ENCODE measurements around the gene ARPC5.

Gene ARPC5

GRCh38 chr1:183586455-183586854 lies 49.1 kb downstream of the ARPC5 start:
- no peak for DNase-seq (ENCODE audit: low read depth, low spot score)

DNA sequence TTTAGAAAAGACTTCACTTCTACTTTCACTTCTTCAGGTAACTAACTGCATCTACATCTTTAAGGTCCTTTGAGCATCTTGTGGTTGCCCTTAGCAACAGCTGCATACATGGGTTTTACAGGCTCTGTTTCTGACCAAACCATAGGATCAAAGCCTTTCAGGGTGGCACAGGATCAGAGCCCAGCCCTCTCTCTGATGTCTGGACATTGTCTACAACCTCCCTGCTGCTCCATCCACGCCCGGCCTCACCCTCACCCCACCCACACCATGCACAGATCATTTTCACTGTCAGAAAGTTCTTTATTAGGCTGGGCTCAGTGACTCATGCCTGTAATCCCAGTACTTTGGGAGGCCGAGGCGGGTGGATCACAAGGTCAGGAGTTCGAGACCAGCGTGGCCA lies 50.5 kb downstream of the ARPC5 start:
- DNase-seq (ENCODE audit: low read depth, low spot score), result no peak

DNA sequence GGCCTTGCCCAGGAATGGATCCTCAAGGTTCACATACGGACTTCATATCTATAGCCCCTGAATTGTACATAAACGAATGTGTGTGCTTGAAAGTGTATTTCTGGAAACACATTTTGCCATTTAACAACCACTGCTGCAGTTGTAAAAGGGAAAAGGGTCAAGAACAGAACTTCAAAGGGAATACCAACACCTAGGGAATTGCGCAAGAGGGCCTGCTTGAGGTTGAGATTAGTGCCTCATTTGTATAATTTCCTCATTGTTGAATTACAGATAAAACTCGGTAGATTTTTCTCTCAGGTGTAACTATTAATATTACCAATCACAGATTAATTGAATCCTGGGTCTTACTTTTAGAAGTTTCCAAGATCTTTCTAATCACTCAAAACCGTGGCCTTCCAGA lies 51.4 kb downstream of the ARPC5 start:
- DNase-seq (ENCODE audit: low read depth, low spot score), result no peak

- DNase-seq (ENCODE audit: low read depth, low spot score), result no peak
Measured at GRCh38 chr1:183583466-183583865, 52.1 kb downstream of the ARPC5 start.

GRCh38 chr1:183582021-183582713 lies 53.4 kb downstream of the ARPC5 start:
- no peak for DNase-seq (ENCODE audit: low read depth, low spot score)

GRCh38 chr1:183580281-183580682 lies 55.3 kb downstream of the ARPC5 start:
- peak; percentile 35 for DNase-seq (ENCODE audit: low read depth, low spot score)

DNA sequence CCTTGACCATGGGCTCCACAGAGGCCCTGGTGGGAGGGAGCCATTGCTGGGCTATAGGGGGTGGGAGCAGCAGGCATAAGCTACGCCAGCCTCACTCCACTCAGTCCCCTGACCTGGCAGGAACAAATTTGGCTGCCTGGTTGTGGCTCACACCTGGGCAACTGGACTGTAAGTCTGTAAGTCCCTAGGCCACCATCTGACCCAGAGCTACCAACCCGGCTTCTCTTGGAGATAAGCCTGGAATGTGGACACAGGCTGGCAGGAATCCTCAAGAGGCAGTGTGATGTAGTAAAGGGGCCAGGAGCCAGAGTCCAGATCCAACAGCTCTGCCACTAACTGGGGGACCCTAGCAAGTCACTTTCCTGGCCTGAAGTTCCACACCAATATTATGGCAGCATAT lies 56.7 kb downstream of the ARPC5 start:
- no peak for DNase-seq (ENCODE audit: low read depth, low spot score)

DNA sequence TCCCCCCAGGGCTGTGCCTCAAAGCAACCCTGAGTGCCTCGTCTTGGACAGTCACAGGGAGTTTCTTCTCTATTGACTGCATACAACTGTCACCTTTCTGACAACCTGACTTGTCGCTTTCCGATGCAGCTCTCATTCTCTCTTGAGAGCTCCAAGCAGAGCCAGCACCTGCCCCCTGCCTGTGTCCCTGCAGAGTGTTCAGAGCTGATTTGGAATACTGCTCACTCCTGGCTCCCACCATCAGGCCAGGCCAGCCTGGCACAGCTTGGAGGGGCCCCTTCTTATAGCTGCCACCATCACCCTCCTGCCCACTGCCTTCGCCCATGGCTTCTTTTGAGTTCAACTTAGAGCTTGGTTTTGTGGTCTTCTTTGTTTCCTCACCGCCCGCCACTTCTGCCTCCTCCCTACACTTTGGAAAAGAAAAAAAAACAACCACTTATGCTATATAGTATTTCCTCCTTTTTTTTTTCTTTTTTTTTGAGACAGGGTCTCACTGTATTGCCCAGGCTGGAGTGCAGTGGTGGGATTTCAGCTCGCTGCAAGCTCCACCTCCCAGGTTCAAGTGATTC lies 57.6 kb downstream of the ARPC5 start:
- DNase-seq (ENCODE audit: low read depth, low spot score), result no peak

DNA sequence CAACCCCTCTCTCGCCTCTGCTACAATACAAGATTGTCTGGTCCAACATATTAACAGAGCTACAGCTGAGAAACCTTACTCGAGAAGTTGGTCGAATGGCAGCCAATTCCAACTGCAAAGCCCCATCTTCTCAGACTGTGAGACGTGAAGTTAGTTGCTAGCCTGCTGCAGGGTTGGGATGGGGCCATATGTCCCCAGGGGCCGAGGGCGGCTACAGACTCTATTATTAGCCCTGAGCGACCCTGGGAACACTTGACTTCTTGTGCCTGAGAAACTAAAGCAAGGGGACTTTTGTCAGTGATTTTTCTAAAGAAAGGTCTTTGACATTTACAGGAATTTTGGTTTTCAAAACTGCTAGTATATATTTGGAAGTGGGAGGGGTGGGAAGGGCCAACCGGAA lies 59.0 kb downstream of the ARPC5 start:
- no peak for DNase-seq (ENCODE audit: low read depth, low spot score)

DNA sequence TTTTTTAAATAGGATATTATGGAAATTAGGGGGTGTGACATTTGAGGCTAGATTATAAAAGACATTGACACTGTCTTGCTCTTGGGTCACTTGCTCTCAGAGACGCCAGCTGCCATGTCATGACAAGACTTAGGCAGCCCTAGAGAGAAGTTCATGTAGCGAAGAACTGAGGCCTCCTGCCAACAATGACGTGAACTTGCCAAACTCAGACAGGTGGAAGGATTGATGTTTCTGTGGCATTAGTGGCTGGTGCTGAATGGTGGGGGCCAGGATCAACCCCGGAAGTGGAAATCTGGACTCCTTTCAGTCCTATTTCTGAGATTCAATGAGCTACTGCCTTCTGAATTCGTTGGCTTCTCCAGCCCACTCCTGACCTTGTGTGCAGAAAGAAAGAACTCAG lies 60.0 kb downstream of the ARPC5 start:
- DNase-seq (ENCODE audit: low read depth, low spot score), result no peak

- no peak for DNase-seq (ENCODE audit: low read depth, low spot score)
Measured at GRCh38 chr1:183572721-183573120, 62.9 kb downstream of the ARPC5 start.

DNA sequence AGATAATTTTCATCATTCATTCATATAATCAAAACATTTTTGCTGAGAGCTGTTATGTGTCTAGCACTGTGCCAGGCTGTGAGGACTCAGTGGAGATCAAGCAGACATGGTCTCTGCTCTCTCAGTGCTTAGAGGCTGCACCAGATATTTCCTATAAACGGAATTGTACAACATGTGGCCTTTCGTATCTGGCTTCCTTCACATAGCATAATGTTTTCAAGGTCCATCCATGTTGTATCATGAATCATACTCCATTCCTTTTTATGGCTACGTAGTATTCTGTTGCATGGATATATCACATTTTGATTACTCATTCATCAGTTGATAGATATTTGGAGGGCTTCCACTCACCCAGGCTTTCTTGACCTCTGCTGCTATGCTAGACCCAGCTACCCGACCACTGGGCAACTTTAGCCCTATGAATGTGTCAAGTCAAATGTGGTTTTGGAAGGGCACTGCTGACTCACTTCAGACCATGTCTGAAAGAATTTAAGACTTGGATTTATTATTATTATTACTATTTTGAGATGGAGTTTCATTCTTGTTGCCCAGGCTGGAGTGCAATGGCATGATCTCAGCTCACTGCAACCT lies 63.8 kb downstream of the ARPC5 start:
- no peak for DNase-seq (ENCODE audit: low read depth, low spot score)

All from iPS DF 19.7 (cell line).